Measurements from ENCODE around the gene C4A. TPM values are rescaled to one million over a fixed set of nuclear protein-coding genes. Genes with fewer than 3 reads are reported as not detected.

The C4A gene
- total RNA-seq, 2 experiments from 2014 or later: 4.2 TPM

DNA sequence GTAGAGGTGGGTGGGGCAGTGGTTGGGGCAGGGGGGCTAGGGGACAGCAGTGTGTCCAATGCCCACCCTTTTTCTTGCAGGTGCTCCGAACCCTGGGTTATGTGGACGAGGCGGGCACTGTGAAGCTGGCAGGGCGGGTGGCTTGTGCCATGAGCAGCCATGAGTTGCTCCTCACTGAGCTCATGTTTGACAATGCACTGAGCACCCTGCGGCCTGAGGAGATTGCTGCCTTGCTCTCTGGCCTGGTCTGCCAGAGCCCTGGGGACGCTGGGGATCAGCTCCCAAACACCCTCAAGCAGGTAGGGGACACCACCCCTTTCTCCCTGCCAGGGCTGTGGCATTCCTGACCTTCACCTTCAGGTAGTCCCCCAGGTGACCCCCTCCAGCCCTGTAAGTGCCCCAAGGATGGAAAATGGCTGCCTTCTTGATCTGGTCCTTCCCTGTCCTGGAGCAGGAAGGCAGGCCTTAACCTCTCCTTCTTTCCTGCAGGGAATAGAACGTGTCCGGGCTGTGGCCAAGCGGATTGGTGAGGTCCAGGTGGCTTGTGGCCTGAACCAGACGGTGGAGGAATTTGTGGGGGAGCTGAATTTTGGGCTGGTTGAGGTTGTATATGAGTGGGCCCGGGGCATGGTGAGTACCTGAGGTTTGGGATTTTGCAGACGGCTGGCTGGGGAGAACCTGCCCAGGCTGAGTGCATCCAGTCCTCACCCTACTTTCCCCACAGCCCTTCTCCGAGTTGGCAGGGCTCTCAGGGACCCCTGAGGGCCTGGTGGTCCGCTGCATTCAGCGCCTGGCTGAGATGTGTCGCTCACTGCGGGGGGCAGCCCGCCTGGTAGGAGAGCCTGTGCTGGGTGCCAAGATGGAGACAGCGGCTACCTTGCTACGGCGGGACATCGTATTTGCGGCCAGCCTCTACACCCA is 12.8 kb upstream of the C4A start:
- no peaks in the 10 kb centered on the region for H3K27me3 ChIP-seq (ENCODE audit: control insufficient read depth in 1 of 2, insufficient read depth in 2 of 2, low read length in 2 of 2)
- H3K36me3 Mint-ChIP-seq (ENCODE audit: low read depth): peaks cover 87% of the 10 kb centered on the region
- intact Hi-C loops (cut with DNase I, micrococcal nuclease): no loop called here
- H3K4me1 ChIP-seq (ENCODE audit: insufficient read depth, low read length): peaks cover 32% of the 10 kb centered on the region
- TF ChIP-seq, protein P1, sequence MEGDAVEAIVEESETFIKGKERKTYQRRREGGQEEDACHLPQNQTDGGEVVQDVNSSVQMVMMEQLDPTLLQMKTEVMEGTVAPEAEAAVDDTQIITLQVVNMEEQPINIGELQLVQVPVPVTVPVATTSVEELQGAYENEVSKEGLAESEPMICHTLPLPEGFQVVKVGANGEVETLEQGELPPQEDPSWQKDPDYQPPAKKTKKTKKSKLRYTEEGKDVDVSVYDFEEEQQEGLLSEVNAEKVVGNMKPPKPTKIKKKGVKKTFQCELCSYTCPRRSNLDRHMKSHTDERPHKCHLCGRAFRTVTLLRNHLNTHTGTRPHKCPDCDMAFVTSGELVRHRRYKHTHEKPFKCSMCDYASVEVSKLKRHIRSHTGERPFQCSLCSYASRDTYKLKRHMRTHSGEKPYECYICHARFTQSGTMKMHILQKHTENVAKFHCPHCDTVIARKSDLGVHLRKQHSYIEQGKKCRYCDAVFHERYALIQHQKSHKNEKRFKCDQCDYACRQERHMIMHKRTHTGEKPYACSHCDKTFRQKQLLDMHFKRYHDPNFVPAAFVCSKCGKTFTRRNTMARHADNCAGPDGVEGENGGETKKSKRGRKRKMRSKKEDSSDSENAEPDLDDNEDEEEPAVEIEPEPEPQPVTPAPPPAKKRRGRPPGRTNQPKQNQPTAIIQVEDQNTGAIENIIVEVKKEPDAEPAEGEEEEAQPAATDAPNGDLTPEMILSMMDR (IDR thresholded peaks at IDR 0.05): no peak
- POLR2A ChIA-PET: interaction anchor here (6.7 kb wide), 1 partner anchor 11 kb away, joined by 102 read pairs; the partner anchor contains the start of genes NELFE and SKIC2
- peaks cover 34% of the 10 kb centered on the region for H3K4me1 Mint-ChIP-seq (ENCODE audit: low read depth)
- no peak overlapping the region for H3K27ac ChIP-seq (ENCODE audit: low read depth in 1 of 2, low read length in 2 of 2)
- H3K4me3 ChIP-seq (ENCODE audit: low read length): no peak overlapping the region
- H3K36me3 ChIP-seq (ENCODE audit: insufficient read depth, low read length): peaks cover 63% of the 10 kb centered on the region
- H3K4me3 Mint-ChIP-seq: peak overlapping the region; percentile 49
- no peaks in the 10 kb centered on the region for H3K9me3 ChIP-seq (ENCODE audit: control insufficient read depth in 1 of 2, insufficient read depth in 1 of 2, low read length in 2 of 2)
- CTCF ChIA-PET: no interaction called here
- DNase-seq: peak in 1 of 14 experiments; percentile 31
- peak overlapping the region; percentile 100 for H3K27ac Mint-ChIP-seq
- no peak for ATAC-seq (ENCODE audit: poor library complexity)
- H3K9me3 Mint-ChIP-seq: no peaks in the 10 kb centered on the region
- peaks cover 6% of the 10 kb centered on the region for H3K27me3 Mint-ChIP-seq

DNA sequence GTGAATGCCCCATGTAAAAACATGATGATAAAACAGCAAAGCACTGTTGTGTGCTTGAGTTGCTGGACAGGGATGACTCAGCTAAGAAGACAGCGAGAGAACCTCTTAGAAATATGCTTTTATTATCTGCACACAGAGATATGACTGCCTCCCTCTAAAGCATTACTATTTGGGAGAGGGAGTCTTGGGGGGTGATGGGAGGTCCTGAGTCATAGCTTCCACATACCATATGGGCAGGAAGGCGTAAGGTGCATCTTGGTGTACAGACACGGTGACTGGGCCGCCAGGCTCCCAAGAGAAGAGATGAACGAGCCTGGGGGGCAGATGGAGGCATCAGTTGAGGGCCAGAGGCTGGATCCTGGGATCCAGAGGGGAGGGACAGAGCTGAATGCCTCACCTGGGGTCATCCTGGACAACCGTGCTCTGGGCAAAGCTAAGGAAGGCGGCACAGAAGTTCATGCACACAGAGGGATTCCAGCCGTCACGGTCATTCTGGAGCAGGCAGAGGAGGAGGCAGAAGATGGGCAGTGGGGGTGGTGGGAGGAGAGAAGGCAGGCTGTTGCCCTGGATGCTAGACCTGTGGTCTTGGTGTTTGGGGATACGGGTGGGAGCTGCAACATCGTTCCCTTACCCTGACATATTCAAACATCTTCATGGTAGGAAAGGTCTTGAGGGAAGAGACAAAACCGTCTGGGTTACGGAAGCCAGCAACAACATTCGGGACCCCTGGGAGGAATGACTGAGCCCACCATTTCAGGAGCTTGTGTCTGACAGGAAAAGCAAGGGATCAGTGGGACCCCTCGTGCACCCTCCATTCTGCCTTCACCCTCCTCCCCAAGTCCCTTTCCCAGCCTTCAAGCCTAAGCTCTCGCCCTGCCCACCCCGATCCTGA is 11.9 kb upstream of the C4A start:
- H3K27ac Mint-ChIP-seq: peak overlapping the region; percentile 100
- peaks cover 34% of the 10 kb centered on the region for H3K4me1 Mint-ChIP-seq (ENCODE audit: low read depth)
- intact Hi-C loops (cut with DNase I, micrococcal nuclease): loop anchor here in 1 of 2 experiments (10.0 kb wide), 2 partner anchors 205 to 815 kb away; partner anchors contain the start of genes AGPAT1, CCHCR1, RNF5 and TCF19
- no peaks in the 10 kb centered on the region for H3K9me3 Mint-ChIP-seq
- H3K4me3 Mint-ChIP-seq: peak overlapping the region; percentile 49
- Histone ChIP-seq H3K36me3 (ENCODE audit: insufficient read depth, low read length) (peaks cover 56% of the 10 kb centered on the region), H3K9me3 (ENCODE audit: control insufficient read depth in 1 of 2, insufficient read depth in 1 of 2, low read length in 2 of 2) (no peaks in the 10 kb centered on the region), H3K27me3 (ENCODE audit: control insufficient read depth in 1 of 2, insufficient read depth in 2 of 2, low read length in 2 of 2) (no peaks in the 10 kb centered on the region), H3K4me1 (ENCODE audit: insufficient read depth, low read length) (peaks cover 32% of the 10 kb centered on the region), H3K4me3 (ENCODE audit: low read length) (no peak overlapping the region), H3K27ac (ENCODE audit: low read depth in 1 of 2, low read length in 2 of 2) (peak overlapping the region in 1 of 2 donors; percentile 3)
- TF ChIP-seq, protein P1 (IDR thresholded peaks at IDR 0.05): no peak
- CTCF ChIA-PET: interaction anchor here (0.6 kb wide), 1 partner anchor 140 kb away, joined by 4 read pairs; no protein-coding TSS in a partner anchor
- DNase-seq (peak in 1 of 14 experiments; percentile 33), ATAC-seq (ENCODE audit: poor library complexity) (no peak)
- peaks cover 6% of the 10 kb centered on the region for H3K27me3 Mint-ChIP-seq
- POLR2A ChIA-PET: interaction anchor here (0.5 to 6.7 kb wide), 2 partner anchors 12 to 124 kb away, joined by 3 to 102 read pairs; partner anchors contain the start of genes NELFE and SKIC2
- H3K36me3 Mint-ChIP-seq (ENCODE audit: low read depth): peaks cover 82% of the 10 kb centered on the region
